Measurements from ENCODE around the gene TMEM184C. TPM values are rescaled to one million over a fixed set of nuclear protein-coding genes. Genes with fewer than 3 reads are reported as not detected.

The TMEM184C gene
- total and polyA plus RNA-seq, 2 of the 8 experiments (the other 6 are each of a cell fraction or from before 2014, with no cell fraction given), result 11.1 to 42.4 TPM

DNA sequence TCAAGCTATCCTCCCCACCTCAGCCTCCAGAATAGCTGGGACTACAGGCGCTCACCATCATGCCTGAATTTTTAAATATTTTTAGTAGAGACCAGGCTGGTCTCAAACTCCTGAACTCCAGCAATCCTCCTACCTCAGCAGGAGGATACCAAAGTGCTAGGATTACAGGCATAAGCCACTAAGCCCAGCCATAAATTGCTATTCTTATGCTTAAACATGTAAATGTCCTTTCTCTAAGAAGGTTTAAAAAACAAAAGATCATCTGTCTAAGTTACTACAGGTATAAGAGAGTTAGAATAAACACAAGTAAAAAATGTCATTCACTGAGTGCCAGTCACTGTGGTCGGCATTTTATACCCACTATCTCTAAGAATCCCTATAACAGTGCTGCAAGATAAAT is 38.4 kb downstream of the TMEM184C start (continued):
- TF ChIP-seq CHD7 (IDR thresholded peaks at IDR 0.05; ENCODE audit: insufficient replicate concordance, low read length), result peak; percentile 40
- no peak for TF ChIP-seq NANOG (IDR thresholded peaks at IDR 0.05; ENCODE audit: insufficient read depth, low read depth, low read length, poor library complexity, severe bottlenecking)
- no peak for TF ChIP-seq SUZ12 (IDR thresholded peaks at IDR 0.05; ENCODE audit: low read length)

All from H1 (cell line).